Lower leg skin (tissue), 3 donors: ENCODE measurements around the gene DDX28.
"Not testable (repeated sequence)": the region's sequence is repeated elsewhere in the genome, so short reads cannot be mapped to it uniquely, and the experiment has no call there.

ENCODE experiments used
- POLR2A ChIP-seq, 2 donors: fragments of 450-650 bp; IDR thresholded peaks; one replicate each; pipeline ENCODE4 v1.6.1; 2016 to 2017; ENCODE audit warnings: antibody characterized with exemption in 2 of 2, mild to moderate bottlenecking in 1 of 2, moderate library complexity in 1 of 2
- TF ChIP-seq, protein P1 (sequence below), 3 donors: fragments of 450-650 bp; IDR thresholded peaks; one replicate each; pipeline ENCODE4 v1.5.1; 2016; ENCODE audit warnings: antibody characterized with exemption in 3 of 3, mild to moderate bottlenecking in 3 of 3, moderate library complexity in 2 of 3

DNA sequence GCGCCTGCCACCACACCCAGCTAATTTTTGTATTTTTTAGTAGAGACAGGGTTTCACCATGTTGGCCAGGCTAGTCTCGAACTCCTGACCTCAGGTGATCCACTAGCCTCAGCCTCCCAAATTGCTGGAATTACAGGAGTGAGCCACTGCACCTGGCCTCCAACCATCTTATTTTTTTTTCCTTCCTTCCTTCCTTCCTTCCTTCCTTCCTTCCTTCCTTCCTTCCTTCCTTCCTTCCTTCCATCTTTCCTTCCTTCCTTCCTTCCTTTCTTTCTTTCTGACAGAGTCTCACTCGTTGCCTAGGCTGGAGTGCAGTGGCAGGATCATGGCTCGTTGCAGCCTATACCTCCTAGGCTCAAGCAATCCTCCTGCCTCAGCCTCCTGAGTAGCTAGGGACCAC is 13.2 kb downstream of the DDX28 start:
- TF ChIP-seq, protein P1, sequence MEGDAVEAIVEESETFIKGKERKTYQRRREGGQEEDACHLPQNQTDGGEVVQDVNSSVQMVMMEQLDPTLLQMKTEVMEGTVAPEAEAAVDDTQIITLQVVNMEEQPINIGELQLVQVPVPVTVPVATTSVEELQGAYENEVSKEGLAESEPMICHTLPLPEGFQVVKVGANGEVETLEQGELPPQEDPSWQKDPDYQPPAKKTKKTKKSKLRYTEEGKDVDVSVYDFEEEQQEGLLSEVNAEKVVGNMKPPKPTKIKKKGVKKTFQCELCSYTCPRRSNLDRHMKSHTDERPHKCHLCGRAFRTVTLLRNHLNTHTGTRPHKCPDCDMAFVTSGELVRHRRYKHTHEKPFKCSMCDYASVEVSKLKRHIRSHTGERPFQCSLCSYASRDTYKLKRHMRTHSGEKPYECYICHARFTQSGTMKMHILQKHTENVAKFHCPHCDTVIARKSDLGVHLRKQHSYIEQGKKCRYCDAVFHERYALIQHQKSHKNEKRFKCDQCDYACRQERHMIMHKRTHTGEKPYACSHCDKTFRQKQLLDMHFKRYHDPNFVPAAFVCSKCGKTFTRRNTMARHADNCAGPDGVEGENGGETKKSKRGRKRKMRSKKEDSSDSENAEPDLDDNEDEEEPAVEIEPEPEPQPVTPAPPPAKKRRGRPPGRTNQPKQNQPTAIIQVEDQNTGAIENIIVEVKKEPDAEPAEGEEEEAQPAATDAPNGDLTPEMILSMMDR (IDR thresholded peaks at IDR 0.05): not testable (repeated sequence)
- not testable (repeated sequence) for TF ChIP-seq POLR2A (IDR thresholded peaks at IDR 0.05)
